Stimulated activated CD8-positive, alpha-beta memory T cell treated with anti-CD3 and anti-CD28 coated beads, Interleukin-2, amount 100 ng/mL, for 1 hour (primary cell): ENCODE measurements around the gene SCNN1A.

ENCODE experiments used
- DNase-seq, 2 donors: peaks; one replicate each; pipeline ENCODE4 v3.0.0-alpha.2; 2020; ENCODE audit warnings: low read depth in 2 of 2

The SCNN1A gene

DNA sequence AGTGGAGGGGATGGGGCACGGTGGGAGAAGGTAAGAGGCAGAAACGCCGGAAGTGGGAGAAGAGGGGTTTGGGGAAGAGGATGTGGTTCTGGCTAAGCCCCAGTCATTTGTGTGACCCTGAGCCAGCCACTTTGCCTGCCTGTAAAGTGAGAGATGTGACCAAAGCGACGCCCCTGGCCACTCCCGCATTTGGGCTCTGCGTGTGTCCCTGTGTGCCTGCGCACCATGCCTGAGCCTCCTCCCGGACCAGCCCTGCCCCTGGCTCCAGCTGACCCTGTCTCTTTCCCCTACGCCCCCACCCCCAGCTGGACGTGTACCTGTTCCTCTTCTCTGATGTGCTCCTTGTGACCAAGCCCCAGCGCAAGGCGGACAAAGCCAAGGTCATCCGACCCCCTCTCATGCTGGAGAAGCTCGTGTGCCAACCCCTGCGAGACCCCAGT is 56.9 kb downstream of the SCNN1A start:
- no peak for DNase-seq

GRCh38 chr12:6317693-6318439 is 57.5 kb downstream of the SCNN1A start:
- no peak for DNase-seq

DNA sequence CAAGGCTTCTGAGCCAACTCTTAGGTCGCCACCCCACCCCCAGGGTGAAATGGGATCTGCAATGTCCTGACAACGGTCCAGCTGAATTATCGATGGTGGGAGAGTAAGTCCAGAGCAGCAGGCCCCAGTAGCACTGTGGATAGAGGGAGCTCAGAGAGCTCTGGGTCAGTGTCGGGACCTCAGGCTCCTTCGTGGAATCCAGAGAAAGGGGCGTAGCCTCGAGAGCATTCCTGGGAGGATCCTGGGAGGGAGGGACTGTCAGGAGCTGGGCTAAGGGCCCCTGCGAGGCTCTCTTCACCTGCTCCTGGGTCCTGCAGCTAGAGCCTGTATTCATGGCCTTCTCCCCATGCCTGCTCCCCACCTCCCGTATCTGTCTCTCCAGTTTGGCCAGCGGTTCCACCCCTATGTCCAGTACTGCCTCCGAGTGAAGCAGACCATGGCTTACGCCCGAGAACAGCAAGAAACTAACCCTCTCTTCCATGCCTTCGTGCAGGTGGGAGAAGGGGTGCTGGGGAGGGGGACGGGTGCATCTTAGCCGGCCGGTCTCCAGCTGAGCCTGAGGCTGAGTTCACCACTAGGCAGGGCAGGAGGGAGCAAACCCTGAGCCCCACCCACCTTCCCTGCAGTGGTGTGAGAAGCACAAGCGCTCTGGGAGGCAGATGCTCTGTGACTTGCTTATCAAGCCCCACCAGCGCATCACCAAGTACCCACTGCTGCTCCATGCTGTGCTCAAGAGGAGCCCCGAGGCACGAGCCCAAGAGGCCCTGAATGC is 58.3 kb downstream of the SCNN1A start:
- DNase-seq = no peak

DNA sequence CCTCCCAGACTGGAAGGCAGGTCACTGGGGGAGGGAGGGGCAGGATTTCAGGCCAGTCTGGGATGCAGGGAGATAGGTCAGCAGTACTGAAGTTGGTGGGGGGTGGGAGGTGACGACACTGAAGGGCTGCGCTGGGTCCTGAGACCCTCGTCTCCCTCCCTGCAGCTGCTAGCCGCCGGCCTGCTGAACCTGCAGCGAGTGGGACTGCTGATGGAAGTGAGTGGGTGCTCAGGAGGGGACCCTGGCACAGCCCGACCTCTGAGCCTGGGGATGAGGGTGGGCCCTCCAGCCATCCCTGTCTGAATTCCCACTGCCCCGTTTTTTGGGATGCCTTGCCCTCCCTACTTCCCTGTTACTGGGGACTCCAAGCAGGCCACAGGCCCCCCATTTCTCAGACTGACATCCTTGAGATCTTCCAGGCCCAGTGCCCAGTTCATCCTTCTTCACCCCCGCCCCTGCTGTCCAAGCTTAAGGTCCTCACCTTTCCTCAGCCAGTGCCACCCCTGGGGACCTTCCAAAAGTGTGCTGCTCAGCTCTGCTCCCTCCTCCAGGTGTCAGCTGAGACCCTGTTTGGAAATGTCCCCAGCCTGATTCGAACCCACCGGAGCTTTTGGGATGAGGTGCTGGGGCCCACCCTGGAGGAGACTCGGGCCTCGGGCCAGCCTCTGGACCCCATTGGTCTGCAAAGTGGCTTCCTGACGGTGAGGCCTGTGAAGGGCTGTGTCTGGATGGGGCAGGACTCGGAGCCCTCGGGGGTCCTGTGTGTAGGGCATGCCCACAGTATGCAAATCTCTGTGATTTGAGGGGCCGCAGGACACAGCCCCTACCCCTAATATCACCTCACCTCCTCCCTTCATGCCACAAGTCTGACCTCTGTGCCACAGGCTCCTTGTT is 59.4 kb downstream of the SCNN1A start:
- DNase-seq = no peak

- DNase-seq = no peak
These were observed 60.2 kb downstream of the SCNN1A start for GRCh38 chr12:6315184-6315583.

DNA sequence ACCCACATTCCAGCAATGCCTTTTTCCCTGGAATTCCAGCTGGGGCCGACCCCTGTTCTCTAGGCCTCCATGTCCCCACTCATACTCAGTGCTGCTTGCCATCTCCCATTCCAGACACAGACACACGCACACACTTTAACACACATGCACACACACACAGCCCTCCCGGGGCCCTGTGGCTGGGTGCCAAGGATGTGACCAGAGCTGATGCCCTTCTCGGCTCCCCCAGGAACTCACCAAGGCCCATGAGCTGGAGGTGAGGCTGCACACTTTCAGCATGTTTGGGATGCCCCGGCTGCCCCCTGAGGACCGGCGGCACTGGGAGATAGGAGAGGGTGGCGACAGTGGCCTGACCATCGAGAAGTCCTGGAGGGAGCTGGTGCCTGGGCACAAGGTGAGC is 60.6 kb downstream of the SCNN1A start:
- no peak for DNase-seq

DNA sequence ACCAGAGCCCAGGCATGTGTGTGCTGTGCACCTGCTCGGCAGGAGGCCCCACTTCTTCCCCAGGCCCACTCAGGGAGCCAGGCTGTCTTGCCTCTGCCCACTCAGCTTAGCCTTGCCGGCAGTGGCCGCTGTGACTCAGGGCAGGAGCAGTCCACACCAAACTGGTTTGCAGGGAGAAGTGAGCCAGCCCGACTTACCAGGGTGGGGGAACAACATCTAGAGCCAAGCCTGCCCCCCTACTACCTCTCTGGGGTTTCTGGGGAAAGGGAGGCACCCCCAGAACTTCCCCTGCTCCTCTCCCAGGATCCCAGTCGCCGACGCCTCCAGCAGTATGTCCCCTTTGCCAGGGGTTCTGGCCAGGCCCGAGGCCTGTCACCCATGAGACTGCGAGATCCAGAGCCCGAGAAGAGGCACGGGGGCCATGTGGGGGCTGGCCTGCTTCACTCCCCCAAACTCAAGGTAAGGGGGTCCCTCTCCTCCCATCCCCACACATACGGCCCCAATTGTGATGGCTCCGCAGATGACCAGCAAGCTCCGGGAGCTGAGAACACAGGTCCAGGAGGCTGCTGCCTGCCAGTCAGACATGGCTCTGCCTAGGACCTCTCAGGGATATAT is 61.9 kb downstream of the SCNN1A start:
- no peak for DNase-seq

DNA sequence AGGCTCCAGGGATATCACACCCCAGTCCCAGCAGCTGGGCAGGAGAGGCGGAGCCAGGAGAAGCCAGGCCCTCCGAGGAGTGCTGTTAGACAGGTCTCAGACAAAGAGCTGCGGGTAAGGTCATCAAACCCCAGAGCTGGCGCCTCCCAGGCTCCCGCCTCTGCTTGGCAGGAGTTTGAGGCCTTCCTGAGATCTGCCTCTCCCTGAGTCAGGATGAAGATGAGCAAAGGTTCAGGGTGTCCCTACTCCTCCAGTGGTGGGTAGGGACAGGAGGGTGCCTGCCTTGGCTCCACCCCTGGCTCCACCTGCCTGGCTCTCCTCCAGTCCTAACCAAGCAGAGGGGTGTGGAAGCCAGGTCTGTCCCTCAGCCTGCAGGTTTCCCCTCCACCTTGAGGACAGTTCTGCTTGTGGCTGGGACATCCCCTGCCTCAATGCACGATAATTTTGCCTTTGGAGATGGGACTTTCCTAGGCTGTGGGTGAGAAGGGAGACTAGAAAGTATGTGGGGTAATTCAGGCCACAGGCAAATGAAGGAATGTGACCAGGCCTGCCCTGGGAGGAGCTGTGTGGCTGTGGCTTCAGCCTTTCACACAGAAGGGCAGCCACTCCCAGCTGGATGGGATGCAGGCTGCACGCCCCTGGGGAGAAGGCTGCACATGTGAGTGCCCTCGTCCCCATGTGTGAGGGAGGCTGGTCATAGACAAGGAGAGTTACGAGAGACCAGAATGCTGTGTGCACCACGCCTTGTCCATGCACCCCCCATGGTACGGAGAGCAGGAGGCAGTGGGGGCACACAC is 62.6 kb downstream of the SCNN1A start:
- DNase-seq = no peak

DNA sequence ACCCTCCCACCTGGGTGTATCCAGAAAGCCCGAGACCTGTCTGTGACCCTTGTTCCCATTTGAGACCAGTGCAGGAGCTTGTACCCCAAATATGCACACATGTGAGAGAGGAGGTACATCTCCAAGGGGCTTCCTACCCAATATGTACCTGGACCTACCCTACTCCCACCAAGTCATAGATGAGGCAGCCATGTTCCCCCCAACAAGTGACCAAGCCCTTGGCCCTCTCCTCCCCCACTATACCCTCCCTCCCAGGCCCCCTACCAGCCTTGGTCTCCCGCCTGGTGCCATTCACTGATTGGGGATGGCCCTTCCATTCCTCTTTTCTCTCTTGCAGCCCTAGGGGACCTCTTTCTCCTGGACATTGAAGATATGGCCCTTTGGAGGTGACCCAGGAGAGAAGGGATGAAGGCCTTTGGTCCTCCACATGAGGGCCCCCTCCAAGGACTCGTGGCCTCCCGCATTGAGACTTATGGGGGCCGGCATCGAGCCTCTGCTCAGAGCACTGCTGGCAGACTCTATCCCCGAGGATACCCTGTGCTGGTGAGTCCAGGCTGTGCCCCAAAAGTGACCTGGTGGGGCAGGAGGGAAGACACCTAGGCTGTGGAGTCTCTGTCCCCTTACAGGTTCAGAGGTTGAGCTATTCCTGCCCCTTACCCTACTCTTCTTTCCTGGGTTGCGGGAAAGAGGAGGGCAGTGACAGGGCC is 63.4 kb downstream of the SCNN1A start:
- no peak for DNase-seq

DNA sequence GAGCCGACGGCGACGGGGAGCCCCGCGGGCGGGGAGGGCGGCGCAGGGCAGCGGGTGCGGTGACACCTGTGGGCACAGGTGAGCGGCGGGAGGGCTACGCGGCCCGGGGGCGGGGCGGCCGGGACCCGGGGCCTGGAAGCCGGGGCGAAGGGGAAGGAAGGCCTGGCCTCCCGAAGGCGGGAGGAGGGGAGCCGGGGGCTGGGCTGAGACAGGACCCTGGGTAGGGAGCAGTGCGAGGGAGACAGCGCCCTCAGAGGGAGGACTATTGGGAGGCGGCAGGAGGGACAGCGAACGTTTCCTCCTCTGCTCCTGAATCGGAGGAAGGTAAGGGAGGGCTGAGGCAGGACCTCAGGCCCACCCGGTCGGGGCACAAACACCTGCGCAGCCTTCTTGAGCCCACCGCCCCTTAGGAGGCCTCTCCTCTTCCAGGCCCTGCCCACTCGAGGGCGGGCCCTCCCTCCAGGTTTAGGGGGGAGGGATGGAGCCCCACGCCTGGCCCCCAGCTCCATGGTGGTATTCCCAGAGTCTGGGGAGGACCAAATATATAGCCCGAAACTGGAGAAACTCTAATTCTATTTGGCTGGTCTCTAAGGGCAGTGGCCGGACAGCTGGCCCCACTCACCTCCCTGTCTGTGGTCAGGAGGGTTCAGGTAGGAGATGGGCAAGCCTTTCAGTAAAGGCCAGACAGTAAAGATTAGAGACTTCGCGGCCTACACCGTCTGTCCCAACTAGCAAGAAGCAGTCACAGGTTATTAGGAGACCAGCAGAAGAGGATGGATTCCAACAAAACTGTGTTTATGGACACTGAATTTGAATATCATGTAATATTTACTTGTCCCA is 64.4 kb downstream of the SCNN1A start:
- DNase-seq = no peak

- no peak for DNase-seq
These were observed 67.8 kb downstream of the SCNN1A start for GRCh38 chr12:6307529-6307928.

GRCh38 chr12:6306599-6307220 is 68.7 kb downstream of the SCNN1A start:
- DNase-seq = no peak

GRCh38 chr12:6306151-6306550 is 69.2 kb downstream of the SCNN1A start:
- no peak for DNase-seq

GRCh38 chr12:6303071-6303470 is 72.3 kb downstream of the SCNN1A start:
- DNase-seq = no peak

DNA sequence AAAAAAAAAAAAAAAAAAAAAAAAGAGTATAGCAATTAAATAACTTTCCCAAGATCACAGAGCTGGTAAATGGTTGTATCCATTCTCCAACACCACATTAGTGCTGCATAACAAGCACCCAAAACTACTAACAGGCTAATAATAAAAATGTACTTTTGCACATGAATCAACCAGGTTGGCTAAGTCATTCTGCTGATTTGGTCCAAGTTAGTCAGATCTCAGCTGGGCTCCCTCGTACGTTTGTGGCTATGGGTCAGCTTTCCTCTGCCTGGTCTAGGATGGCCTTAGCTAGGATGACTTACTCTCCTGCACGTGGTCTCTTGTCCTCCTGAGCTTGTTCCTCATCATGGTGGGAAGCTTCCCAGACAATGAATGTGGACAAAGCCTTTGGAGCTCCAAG is 72.7 kb downstream of the SCNN1A start:
- DNase-seq = no peak

GRCh38 chr12:6301721-6302120 is 73.6 kb downstream of the SCNN1A start:
- no peak for DNase-seq

- DNase-seq = no peak
These were observed 78.2 kb downstream of the SCNN1A start for GRCh38 chr12:6297170-6297569.
